HL-60 (cell line): ENCODE measurements around the gene STX18.

Experiments used
- GABPA ChIP-seq: IDR thresholded peaks from 2 replicates; pipeline ENCODE4 v1.6.1; 2012; ENCODE audit warnings: low read depth
- TF ChIP-seq, protein P1 (sequence below): IDR thresholded peaks from one replicate; pipeline ENCODE4 v1.5.1; 2011; ENCODE audit warnings: low read length, control low read depth, inconsistent platforms; ENCODE audit not compliant: insufficient read depth

DNA sequence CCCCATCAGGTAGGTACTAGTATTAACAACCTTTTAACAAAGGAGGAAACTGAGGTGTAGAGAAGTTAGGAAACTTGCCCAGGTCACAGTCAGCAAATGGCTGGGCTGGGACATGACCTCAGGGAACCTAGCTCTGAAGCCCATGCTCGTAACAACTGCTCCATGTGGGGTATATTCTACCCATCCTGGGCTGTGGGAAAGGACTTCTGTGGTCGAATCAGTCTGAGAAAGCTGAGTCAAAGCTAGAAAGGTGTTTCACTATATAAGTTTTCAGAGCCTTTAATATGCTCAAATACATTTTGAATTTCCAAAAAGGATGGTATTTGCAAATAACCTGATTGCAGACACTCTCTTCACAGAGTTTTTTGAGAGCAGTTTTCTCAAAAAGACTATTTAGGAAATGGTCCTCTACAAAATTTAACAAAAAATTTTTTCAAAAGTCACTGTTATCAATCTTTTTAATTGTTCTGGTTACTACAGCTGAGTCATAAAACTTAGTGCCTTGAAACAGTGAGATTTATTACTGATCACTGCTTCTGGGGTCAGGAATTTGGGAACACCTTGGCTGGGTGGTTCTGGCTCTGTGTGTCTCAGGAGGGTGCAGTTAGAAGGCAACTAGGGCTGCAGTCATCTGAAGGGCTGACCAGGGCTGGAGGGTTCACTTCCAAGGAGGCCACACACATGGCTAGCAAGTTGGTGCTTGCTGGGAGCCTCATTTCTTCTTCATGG lies 101.4 kb downstream of the STX18 start:
- TF ChIP-seq GABPA: no peak
- TF ChIP-seq, protein P1, sequence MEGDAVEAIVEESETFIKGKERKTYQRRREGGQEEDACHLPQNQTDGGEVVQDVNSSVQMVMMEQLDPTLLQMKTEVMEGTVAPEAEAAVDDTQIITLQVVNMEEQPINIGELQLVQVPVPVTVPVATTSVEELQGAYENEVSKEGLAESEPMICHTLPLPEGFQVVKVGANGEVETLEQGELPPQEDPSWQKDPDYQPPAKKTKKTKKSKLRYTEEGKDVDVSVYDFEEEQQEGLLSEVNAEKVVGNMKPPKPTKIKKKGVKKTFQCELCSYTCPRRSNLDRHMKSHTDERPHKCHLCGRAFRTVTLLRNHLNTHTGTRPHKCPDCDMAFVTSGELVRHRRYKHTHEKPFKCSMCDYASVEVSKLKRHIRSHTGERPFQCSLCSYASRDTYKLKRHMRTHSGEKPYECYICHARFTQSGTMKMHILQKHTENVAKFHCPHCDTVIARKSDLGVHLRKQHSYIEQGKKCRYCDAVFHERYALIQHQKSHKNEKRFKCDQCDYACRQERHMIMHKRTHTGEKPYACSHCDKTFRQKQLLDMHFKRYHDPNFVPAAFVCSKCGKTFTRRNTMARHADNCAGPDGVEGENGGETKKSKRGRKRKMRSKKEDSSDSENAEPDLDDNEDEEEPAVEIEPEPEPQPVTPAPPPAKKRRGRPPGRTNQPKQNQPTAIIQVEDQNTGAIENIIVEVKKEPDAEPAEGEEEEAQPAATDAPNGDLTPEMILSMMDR: no peak
